T follicular helper cell (primary cell): ENCODE measurements around the gene EDIL3.
"Not testable (repeated sequence)": the region's sequence is repeated elsewhere in the genome, so short reads cannot be mapped to it uniquely, and the experiment has no call there.

ENCODE experiments used
- DNase-seq: peaks from one replicate; pipeline ENCODE4 v3.0.0-alpha.2; 2020; ENCODE audit warnings: low read depth

Gene EDIL3

DNA sequence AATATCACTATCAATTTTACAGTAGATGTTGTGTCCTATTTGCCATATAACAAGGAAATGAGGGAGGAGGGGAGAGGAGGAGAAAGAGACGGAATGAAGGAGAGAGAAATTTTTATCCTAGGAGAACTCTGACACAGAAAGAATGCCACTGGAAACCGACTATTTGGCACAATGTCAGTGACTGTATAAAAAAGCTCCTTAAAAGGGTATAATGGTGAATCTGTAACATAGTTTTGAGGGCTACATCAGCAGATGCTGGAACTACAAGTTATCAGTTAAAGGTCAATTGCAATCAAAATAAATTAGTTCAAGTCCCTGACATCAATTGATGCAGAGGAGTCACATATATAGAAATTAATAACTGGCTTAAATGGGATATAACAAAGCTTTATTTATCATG lies 5.7 kb downstream of the EDIL3 start:
- no peak for DNase-seq

DNA sequence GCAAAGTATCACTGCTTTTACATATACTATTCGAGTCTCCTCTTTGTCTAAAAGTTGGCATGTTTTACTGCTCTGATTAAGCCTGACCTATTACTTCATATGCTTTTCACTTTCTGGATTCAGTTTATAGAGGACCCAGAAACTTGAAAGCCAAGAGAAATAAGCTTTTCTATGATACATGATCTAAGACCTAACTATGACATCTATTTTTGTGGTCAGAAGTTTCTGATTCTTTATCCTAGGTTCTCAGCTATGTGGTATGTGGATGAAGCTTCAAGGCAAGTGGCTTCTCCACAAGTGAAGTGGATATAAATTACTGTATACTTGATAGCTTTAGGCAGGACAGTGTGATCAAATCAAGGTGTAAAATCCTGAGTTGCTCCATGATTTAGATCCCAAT lies 6.3 kb downstream of the EDIL3 start:
- no peak for DNase-seq

DNA sequence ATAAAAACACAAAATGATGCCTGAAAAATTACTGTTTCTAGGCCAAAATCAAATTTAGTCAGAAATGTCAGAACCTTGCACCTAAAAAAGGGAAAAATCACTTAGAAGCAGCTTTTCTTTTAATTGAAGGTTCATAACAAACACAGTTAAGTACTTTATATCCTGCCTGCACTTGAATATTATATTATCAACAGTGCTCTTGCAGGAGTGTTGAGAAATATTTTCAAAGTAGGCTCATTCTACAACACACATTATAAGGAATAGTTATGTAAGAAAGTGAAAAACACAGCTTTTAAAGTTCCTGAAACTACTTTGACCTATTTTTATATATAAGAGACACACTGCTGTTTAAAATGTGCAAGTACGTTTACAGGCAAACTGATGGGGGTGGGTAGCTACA lies 8.3 kb downstream of the EDIL3 start:
- DNase-seq: no peak

DNA sequence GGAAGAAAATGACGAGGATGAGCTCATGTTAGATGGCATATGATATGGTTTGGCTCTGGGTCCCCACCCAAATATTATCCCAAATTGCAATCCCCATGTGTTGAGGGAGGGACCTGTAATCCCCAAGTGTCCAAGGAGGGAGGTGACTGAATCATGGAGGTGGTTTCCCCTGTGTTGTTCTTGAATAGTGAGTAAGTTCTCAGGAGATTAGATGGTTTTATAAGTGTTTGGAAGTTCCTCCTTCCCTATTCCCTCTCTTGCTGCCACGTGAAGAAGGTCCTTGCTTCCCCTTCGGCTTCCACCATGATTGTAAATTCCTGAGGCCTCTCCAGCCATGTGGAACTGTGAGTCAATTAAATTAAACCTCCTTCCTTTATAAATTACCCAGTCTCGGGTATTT lies 10.1 kb downstream of the EDIL3 start:
- no peak for DNase-seq

DNA sequence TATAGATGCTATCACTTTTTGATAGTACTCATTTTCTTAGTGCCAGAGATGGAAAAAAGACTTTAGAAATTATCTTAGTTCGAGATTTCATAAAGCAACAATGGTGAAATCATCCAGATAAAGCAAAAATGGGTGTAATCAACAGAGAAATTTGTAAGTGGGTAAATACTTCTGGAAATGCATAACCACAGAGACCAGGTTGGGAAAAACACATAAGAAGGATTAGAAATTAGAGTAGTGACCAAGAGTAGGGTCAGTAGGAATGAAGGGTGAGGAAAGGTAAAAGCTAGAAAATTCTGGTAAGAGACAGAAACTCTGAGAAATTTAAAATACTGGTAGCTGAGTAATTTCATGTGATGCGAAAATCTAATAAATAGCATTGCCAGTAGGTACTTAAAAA lies 11.2 kb downstream of the EDIL3 start:
- no peak for DNase-seq

DNA sequence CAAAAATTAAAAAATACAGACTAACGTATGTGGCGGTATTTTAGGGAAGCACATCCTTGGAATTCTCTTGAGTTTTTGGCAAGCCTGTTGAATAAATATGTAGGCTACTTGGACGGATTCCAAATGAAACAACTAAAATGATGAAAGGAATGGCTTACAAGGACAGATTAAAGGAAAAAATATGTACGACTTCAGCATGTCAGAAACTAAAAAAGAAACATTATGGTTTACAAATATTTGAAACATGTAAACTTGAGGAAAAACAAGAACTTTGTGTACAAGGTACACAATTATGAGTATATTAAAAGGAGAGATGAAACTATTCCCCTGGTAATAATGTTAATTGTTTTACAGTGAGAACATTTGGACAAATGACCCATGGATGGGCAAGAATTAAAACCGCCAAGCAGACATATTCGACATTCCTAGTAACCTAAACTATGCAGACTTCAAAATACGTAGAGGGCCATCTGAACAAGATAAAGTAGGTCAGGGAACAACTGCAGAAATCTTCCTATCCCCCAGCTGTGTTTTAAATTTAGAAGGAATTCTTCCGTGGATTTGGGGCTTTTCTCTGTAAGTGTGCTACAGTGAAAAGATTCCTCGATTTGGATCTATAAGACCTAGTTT lies 12.5 kb downstream of the EDIL3 start:
- no peak for DNase-seq

DNA sequence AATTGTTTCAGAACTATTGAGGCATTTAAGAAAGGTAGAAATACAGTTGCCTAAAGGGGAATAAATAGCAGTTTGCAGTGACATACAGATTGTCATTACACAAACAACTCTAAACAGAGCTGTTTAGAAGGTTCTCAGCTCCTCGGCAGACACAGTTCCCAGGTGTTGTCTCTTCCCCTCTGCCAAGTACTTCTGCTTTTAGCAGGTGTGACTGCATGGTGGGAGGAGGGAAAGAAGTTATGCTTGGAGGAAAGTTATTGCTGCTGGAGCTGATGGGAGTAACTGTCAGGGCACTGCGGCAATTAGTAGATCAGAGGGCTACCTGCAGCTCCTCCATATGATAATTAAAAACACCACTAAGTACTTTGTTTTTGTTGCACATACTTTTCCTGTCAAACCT lies 14.5 kb downstream of the EDIL3 start:
- DNase-seq: no peak

DNA sequence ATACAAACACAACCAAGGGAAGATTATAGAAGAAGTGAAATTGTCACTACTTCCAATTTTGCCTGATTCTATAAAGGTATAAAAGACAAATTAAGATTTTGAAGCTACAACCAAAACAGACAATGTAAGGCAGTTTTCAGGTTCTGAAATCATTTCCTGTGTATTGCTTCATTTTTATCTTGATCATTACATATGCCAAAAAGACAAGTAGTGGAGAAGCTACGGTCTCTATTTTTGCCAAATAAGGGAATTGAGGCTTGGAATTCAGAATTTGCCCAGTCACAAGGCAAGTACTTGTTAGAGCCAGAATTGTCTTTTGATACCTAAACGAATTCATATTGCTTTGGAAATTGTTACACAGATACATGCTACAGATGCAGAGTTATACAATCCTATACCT lies 20.6 kb downstream of the EDIL3 start:
- no peak for DNase-seq

DNA sequence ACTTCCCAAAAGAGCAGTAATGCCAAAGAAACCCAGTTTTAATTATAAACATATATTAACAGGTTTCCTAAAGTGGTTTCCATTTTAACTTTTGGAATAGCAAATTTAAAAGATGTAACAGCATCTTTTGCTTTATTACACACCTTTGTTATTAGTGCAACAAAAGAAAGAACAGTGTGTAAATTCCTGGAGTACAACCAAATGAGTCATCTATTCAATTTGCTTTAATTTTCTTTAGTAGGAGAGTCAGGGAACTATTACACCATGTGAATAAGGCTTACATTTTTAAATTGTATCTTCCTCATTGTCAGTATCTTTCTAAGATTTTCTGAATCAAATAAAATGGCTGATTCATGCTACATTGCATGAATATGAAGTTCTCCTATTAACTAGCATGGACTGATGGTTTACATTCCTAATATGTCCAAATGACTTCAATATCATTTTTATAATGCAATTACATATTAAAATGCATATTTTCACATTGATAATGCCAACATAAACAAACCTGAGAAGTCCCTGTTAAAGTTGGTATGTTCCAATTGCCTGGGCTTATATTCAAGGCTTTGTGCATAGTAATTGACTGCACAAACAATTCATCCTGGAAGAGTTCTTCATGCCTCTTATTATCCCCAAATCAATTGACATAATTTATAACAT lies 22.5 kb downstream of the EDIL3 start:
- DNase-seq: no peak

DNA sequence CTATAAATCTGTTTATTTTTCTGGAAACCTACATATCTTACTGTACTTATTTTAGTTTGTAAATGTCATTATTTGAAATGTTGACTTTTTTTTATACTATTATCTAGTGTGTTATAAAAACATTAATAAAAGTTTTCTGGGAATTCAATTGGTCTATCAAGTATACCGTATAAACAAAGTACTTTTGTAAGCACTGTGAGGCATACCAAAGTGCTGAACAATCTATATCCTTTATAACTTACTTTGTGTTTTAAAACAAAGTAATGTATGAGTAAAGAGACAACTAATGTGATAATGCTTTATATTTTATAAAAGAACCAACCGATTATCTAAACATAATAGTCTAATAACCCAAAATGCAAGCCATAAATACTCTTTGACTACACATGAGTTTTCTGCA lies 23.1 kb downstream of the EDIL3 start:
- no peak for DNase-seq

DNA sequence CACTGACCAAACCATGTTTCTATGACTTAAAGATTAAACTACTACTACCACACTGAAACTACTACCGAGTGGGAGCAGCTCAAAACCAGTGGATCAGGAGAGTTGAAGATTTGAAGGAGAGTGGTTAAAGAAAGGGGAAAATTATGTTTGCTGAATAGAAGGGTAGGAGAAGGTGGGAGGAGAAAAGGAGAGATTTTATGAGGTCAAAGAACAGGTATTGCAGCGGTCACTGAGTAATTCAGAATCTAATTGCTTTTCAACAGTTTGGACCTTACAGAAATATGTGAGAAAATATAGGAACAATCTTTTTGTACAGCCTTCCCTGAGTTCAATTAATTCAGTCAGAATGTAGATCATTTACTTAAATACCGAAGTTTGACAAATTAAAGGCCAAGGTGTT lies 24.6 kb downstream of the EDIL3 start:
- no peak for DNase-seq

DNA sequence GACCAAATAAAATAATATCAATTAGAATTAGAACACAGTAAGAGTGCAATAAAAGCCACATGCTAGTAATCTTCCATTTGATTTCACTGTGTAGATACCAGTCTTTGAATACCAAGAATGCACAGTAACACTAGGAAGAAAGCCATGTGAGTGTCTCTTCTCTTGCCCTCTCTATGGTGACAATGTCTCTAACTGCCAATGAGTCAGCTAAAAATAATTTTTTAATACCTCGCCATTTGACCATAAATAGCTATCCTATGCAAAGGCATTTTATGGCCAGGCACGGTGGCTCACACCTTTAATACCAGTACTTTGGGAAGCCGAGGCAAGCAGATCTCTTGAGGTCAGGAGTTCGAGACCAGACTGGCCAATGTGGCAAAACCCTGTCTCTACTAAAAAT lies 30.6 kb downstream of the EDIL3 start:
- no peak for DNase-seq

DNA sequence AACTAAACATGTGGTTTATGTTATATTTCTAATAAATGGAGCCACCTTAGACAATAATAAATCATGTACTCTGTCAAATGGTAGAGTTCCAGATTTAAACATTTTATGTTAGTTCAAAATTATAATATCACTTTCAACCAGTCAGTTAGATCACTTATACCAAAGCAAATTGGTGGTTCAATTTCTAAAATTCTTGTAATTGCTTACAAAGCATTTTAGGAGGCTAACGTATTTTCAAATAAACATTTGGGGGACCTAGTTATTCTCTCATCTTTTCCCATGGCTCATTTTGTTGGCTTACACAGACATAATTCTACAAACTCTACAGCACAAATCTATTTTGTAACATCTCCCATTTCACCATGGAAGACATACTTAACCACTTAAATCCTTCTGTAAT lies 39.9 kb downstream of the EDIL3 start:
- no peak for DNase-seq

DNA sequence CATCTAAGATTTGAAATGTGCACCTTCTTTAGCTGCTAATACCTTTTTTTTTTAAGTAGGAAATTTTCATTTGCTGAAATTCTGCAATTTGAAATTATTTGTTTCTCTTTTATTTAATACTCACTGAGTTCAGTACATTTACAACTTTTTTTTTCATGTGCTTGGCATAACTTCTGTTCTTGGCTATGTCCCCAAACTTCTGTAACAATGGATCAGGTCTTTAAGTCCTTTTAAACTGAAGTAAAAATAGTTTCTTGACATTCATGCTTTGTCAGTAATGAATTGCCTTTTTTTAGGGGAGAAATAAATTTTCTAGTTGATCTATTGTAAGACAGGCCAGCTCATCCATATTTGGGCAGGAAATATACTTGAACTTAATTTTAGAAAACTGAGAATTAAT lies 41.5 kb downstream of the EDIL3 start:
- DNase-seq: no peak

DNA sequence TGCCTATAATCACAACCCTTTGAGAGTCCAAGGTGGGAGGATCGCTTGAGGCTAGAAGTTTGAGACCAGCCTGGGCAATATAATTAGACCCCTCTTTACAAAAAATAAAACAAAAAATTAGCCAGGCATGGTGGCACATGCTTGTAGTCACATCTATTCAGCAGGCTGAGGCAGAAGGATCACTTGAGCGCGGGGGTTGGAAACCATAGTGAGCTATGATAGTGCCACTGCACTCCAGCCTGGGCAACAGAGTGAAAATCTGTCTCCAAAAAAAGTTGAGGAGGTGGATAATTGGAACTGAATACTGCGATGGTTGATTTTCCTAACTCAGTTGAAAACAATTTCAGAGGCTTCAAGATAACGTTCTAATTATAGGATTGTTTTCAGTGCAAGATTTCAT lies 52.6 kb downstream of the EDIL3 start:
- no peak for DNase-seq

DNA sequence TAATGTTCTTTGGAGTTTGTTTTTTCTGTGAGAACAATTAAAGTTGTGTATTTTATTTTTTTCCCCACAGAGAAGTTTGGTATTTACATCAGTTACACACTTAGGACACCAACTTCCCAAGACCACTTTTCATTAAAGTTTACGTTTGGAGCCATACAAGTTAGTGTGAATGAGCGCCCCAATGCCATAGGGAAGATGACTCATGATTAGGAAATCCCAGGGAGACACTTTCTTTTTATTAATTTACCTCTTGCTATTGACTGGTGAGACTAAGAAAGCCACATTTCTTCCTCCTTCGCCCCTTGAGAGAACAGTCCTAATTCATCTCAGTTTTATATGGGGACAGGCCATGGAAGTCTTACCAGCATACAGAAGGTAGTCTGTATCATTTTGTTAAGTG lies 57.1 kb downstream of the EDIL3 start:
- DNase-seq: no peak

DNA sequence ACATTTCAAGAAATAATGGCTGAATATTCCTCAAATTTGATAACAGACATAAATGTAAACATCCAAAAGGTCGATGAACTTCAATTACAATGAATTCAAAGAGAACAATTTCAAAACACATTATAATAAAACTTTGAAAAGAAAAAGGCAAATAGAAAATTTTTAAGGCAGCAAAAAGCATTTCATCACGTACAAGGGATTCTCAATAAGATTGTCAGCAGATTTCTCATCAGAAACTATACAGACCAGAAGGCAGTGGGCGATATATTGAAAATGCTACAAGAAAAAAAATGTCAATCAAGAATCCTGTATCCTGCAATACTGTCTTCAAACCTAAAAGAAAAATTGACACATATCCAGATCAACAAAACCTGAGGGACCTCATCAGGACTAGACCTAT lies 62.0 kb downstream of the EDIL3 start:
- DNase-seq: no peak

DNA sequence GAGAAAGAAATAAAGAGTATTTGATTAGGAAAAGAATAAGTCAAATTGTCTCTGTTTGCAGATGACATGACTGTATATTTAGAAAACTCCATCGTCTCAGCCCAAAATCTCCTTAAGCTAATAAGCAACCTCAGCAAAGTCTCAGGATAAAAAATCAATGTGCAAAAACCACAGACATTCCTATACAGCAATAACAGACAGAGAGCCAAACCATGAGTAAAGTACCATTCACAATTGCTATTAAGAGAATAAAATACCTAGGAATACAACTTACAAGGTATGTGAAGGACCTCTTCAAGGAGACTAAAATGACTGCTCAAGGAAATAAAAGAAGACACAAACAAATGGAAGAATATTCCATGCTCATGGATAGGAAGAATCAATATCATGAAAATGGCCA lies 66.9 kb downstream of the EDIL3 start:
- DNase-seq: not testable (repeated sequence)

DNA sequence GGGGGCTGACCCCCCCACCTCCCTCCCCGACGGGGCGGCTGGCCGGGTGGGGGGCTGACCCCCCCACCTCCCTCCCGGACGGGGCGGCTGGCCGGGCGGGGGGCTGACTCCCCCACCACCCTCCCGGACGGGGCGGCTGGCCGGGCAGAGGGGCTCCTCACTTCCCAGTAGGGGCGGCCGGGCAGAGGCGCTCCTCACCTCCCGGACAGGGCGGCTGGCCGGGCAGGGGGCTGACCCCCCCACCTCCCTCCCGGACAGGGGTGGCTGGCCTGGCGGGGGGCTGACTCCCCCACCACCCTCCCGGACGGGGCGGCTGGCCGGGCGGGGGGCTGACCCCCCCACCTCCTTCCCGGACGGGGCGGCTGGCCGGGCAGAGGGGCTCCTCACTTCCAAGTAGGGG lies 72.4 kb downstream of the EDIL3 start:
- DNase-seq: not testable (repeated sequence)

DNA sequence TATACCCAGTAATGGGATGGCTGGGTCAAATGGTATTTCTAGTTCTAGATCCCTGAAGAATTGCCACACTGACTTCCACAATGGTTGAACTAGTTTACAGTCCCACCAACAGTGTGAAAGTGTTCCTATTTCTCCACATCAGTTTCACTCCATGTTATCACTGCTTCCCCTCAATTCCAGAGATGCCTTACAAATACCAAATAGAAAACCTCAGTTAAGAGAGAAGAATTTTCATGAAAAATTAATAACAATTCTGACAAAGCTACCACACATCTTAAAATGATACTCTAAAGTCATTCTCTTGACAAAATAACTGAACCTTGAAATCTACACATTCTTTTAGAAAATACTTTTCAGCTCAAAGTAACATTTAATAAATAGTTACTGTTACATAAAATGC lies 74.8 kb downstream of the EDIL3 start:
- DNase-seq: not testable (repeated sequence)

DNA sequence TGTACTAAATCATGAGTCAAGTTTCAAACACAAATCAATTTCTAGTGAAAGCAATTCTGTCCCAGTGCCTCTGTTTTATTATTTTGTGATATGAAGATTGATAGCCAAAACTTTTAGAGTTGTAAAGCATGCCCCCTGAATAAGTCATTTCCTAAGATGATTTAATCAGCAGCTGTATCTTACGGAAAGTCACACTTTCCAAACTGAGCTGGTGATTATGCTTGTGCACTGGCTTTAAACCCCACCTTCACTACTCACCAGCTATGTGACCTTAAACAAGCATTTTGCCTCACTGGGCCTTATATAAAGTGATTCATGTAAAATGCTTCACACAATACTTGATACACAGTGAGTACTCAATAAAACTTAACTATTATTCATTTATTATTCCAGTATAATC lies 78.1 kb downstream of the EDIL3 start:
- DNase-seq: no peak

DNA sequence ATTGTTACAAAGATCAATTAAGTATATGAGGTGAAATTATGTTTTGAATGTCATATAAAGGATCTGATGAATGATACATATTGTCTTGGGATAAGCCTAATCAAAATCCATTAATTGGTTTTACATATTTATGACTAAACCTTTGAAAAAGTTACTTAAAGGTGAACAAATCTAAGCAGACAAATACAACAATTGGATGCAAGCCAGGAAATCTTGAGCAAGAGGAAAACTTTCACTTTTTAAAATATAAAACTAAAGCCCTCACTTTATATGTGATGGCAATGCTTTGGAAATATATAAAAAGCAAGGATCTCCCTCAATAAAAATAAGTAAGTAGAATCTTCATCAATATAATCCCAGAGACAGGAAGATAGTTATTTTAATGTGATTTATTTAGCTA lies 80.1 kb downstream of the EDIL3 start:
- DNase-seq: no peak

DNA sequence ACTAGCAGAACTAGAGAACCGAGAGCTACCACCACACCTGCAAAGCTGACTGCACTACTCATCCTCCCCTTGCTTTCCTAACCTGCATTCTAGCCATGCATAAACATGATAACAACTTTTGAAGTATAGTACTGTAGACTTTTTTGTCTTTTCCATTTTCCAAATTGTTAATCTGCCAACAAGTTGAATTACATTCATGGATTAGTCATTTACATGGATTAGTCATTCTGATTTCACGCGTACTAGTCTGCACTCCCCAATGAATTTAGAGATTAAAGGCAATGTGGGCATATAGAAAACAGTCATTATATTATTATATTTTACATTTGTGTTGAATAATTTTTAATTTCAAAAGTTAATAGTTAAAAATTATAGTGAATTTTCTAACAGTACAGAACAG lies 81.4 kb downstream of the EDIL3 start:
- no peak for DNase-seq

DNA sequence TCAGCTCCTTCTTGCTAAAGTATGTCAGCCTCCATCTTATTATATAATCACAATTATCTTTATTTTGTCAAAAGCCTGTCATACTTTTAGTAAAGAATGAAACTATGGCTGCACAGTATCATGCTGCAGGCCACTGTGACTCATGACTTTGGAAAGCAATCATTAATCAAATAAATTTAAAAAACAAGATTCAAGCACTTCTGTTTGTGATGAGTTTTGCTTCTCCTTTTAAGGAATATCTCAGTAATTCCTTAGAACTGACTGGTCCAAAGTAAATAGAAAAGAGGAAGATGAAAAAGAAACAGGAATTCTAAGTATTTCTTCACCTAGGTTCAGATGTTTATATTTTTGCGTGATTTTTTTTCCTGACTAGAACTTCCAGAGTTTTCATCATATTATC lies 83.1 kb downstream of the EDIL3 start:
- no peak for DNase-seq
